K562 (cell line): ENCODE measurements around the gene KRTCAP2. TPM values are rescaled to one million over a fixed set of nuclear protein-coding genes. Genes with fewer than 3 reads are reported as not detected.
A peak's percentile ranks its signal among the peaks of the same experiment; 100 is the strongest.

Experiments
- ATAC-seq: fragments of 200-7000 bp; cut with Tn5 transposase; 3 replicates; pipeline ENCODE4 v1.9.1; 2020; ENCODE audit warnings: moderate library complexity
- BruUV-seq: library from RNA; stranded (reverse); fragments of 400-500 nt; replicated peaks from 2 replicates; lab custom pipeline; 2021; lab: Mats Ljungman, UMichigan
- CTCF ChIA-PET: fragments of 300-600 bp; formaldehyde crosslinking; extraction: SDS; loops from one replicate; lab custom pipeline; 2021; ENCODE audit warnings: low intra/inter-chr PET ratio; lab: Yijun Ruan, JAX
- POLR2A ChIA-PET: fragments of 300-600, 350-650 bp; sonication (Branson Sonifier 250); formaldehyde crosslinking; extraction: SDS; loops from one replicate; lab custom pipeline; 2021; ENCODE audit warnings: antibody characterized with exemption, inconsistent platforms; lab: Yijun Ruan, JAX
- DNase-seq, 4 experiments: peaks; one replicate each; pipeline versions ENCODE4 v3.0.0 to v3.0.0-alpha.2; 2011 to 2018; ENCODE audit warnings: low spot score in 3 of 4, mixed read lengths in 3 of 4; ENCODE audit errors: extremely low read depth in 1 of 4
- FAIRE-seq: peaks from 2 replicates; lab custom pipeline; 2011; peaks lifted over from hg19 to GRCh38; lab: Jason Lieb, UNC
- H2AFZ ChIP-seq: 2 replicates; pipeline ENCODE4 v1.6.0; 2011; ENCODE audit warnings: low read depth, low read length, control low read depth, inconsistent platforms
- H3K27ac ChIP-seq: fragments of 200-600 bp; 3 replicates; pipeline ENCODE4 v1.8.0; 2011; ENCODE audit warnings: low read depth, mild to moderate bottlenecking, control low read depth, inconsistent platforms, low read length, moderate library complexity, mixed read lengths; ENCODE audit errors: extremely low read depth
- H3K27me3 ChIP-seq, 2 experiments: fragments of 300-600 bp in 1 of 2; 2 replicates in 1 of 2; 3 replicates in 1 of 2; pipeline versions ENCODE4 v1.6.0 to v1.8.0; 2011; ENCODE audit warnings: inconsistent platforms in 2 of 2, low read length in 2 of 2, mild to moderate bottlenecking in 1 of 2, mixed read lengths in 1 of 2, moderate library complexity in 1 of 2; ENCODE audit not compliant: control insufficient read depth in 2 of 2, insufficient read depth in 2 of 2
- H3K36me3 ChIP-seq: fragments of 300-600 bp; 3 replicates; pipeline ENCODE4 v1.8.0; 2011; ENCODE audit warnings: mild to moderate bottlenecking, low read length, inconsistent platforms; ENCODE audit not compliant: control insufficient read depth, insufficient read depth
- H3K4me1 ChIP-seq, 2 experiments: fragments of 200-600 bp in 1 of 2; replicated peaks in 1 of 2; 2 replicates in 1 of 2; 3 replicates in 1 of 2; pipeline versions ENCODE4 v1.5.1 to v1.8.0; 2011; ENCODE audit warnings: inconsistent platforms in 2 of 2, low read length in 2 of 2, mild to moderate bottlenecking in 1 of 2, mixed read lengths in 1 of 2, moderate library complexity in 1 of 2; ENCODE audit not compliant: control insufficient read depth in 2 of 2, insufficient read depth in 2 of 2
- H3K4me2 ChIP-seq: 2 replicates; pipeline ENCODE4 v1.6.1; 2011; ENCODE audit warnings: low read length, control low read depth, inconsistent platforms, mixed read lengths; ENCODE audit not compliant: insufficient read depth
- H3K4me3 ChIP-seq: fragments of 200-600 bp; sonication (generic), shearing (Covaris generic); 2 replicates; pipeline ENCODE4 v1.5.1; 2016; ENCODE audit warnings: control low read depth, inconsistent platforms
- H3K79me2 ChIP-seq: fragments of 200-600 bp; 3 replicates; pipeline ENCODE4 v1.8.0; 2011; ENCODE audit warnings: low read length, inconsistent platforms; ENCODE audit not compliant: control insufficient read depth, insufficient read depth
- H3K9ac ChIP-seq, 2 experiments: 2 replicates each; pipeline versions ENCODE4 v1.6.0 to v1.6.1; 2011; ENCODE audit warnings: low read depth in 2 of 2, low read length in 2 of 2, control low read depth in 1 of 2, inconsistent platforms in 1 of 2, mild to moderate bottlenecking in 1 of 2, mixed read lengths in 1 of 2; ENCODE audit not compliant: insufficient read depth in 1 of 2
- H3K9me1 ChIP-seq: one replicate; pipeline ENCODE4 v1.6.0; 2011; ENCODE audit warnings: inconsistent platforms, mild to moderate bottlenecking, low read length, moderate library complexity; ENCODE audit not compliant: control insufficient read depth, insufficient read depth
- H3K9me3 ChIP-seq: replicated peaks from 2 replicates; pipeline ENCODE4 v1.5.1; 2011; ENCODE audit warnings: low read depth, low read length, inconsistent platforms; ENCODE audit not compliant: control insufficient read depth, insufficient read depth
- H4K20me1 ChIP-seq: replicated peaks from 2 replicates; pipeline ENCODE4 v1.6.1; 2011; ENCODE audit warnings: low read length, inconsistent platforms, mixed read lengths; ENCODE audit not compliant: control insufficient read depth, insufficient read depth
- CBFA2T3 ChIP-seq: fragments of 450-650 bp; IDR thresholded peaks from 2 replicates; pipeline ENCODE4 v1.6.1; 2017
- CTBP1 ChIP-seq: fragments of 450-650 bp; IDR thresholded peaks from 2 replicates; pipeline ENCODE4 v1.6.1; 2016; ENCODE audit warnings: borderline replicate concordance
- GATA2 ChIP-seq: sonication (generic); formaldehyde crosslinking; IDR thresholded peaks from 2 replicates; pipeline ENCODE4 v1.4.0; 2020; ENCODE audit warnings: mild to moderate bottlenecking, missing genetic modification reagents
- GATAD2A ChIP-seq: fragments of 450-650 bp; IDR thresholded peaks from 2 replicates; pipeline ENCODE4 v1.6.1; 2017
- MYBL2 ChIP-seq, 2 experiments: fragments of 450-650 bp in 1 of 2; sonication (generic) in 1 of 2; formaldehyde crosslinking in 1 of 2; IDR thresholded peaks; 2 replicates each; pipeline versions ENCODE4 v1.6.1 to v1.8.1; 2017 to 2022; ENCODE audit warnings: borderline replicate concordance in 1 of 2, inconsistent platforms in 1 of 2, low read depth in 1 of 2, mild to moderate bottlenecking in 1 of 2, missing genetic modification reagents in 1 of 2, moderate library complexity in 1 of 2
- PCBP1 ChIP-seq: fragments of 200-400 bp; formaldehyde crosslinking; IDR thresholded peaks from 2 replicates; pipeline ENCODE4 v1.6.1; 2018; ENCODE audit warnings: mild to moderate bottlenecking, low read depth, low read length; ENCODE audit not compliant: poor library complexity, severe bottlenecking
- POLR2A ChIP-seq: fragments of 450-650 bp; conservative IDR thresholded peaks from 2 replicates; pipeline ENCODE4 v1.6.1; 2016
- SMARCA4 ChIP-seq: fragments of 450-650 bp; IDR thresholded peaks from 2 replicates; pipeline ENCODE4 v1.6.1; 2016
- ZBED1 ChIP-seq: IDR thresholded peaks from 2 replicates; pipeline ENCODE4 v1.6.1; 2014
- ZNF518B ChIP-seq: fragments of 250-450 bp; sonication (Bioruptor Pico); IDR thresholded peaks from 2 replicates; pipeline ENCODE4 v1.5.0; 2021; ENCODE audit warnings: mild to moderate bottlenecking, moderate library complexity
- ZNF785 ChIP-seq: fragments of 250-450 bp; sonication (Bioruptor Pico); IDR thresholded peaks from 2 replicates; pipeline ENCODE4 v1.4.0; 2020; ENCODE audit warnings: mild to moderate bottlenecking
- WGBS: fragments of 100-300 bp; shearing (Covaris generic); methylation state at CpG from one replicate; pipeline ENCODE4 v1.1.6; 2016; ENCODE audit warnings: low coverage, mixed read lengths; ENCODE audit not compliant: insufficient coverage; ENCODE audit errors: missing lambda C conversion rate; 5-methylcytosine and 5-hydroxymethylcytosine counted together
- in situ Hi-C: fragments of 300-500 bp; cut with MboI; formaldehyde crosslinking; loops from 4 replicates; pipeline ENCODE4 v1.15.0; 2018; ENCODE audit warnings: inconsistent platforms, mixed read lengths
- intact Hi-C: fragments of 100-400 bp; cut with micrococcal nuclease; formaldehyde crosslinking; loops from 2 replicates; pipeline ENCODE4 v1.14.2; 2022
- polyA plus RNA-seq, 8 experiments: library from polyadenylated mRNA; depleted of rRNA in 4 of 8; stranded (reverse) in 5 of 8; unstranded in 3 of 8; fragments of >200 nt; fragmentation: Nextera tagmentation in 2 of 8; fragmentation: Illumina TruSeq in 1 of 8; extraction: Ambion mirVana in 2 of 8; extraction: Trizol in 1 of 8; gene quantifications; 2 replicates each; pipeline versions ENCODE4 v1.2.1 to v1.2.3, GENCODE V29; 2011 to 2014; ENCODE audit warnings: inconsistent platforms in 1 of 8, missing spikeins in 1 of 8
- total RNA-seq, 7 experiments: library from RNA; depleted of rRNA in 6 of 7; stranded (reverse); fragments of >200 nt in 6 of 7; fragmentation: Illumina TruSeq in 2 of 7; extraction: Trizol in 2 of 7; gene quantifications; 2 replicates each; pipeline versions ENCODE4 v1.2.1 to v1.2.3, GENCODE V29; 2011 to 2021; ENCODE audit warnings: low replicate concordance in 1 of 7
- TF ChIP-seq, protein P1 (sequence below): fragments of 200-800 bp; sonication (Bioruptor generic); IDR thresholded peaks from 2 replicates; pipeline ENCODE4 v1.6.1; 2017; ENCODE audit warnings: missing genetic modification characterization, missing compliant biosample characterization
- TF ChIP-seq, protein P2 (sequence below): IDR thresholded peaks from 2 replicates; pipeline ENCODE4 v1.6.1; 2016; ENCODE audit warnings: missing genetic modification characterization, missing compliant biosample characterization

Gene KRTCAP2
- total and polyA plus RNA-seq, 9 of the 15 experiments (the other 6 are each of a cell fraction or from before 2014, with no cell fraction given): 126 to 436 (median 244) TPM

DNA sequence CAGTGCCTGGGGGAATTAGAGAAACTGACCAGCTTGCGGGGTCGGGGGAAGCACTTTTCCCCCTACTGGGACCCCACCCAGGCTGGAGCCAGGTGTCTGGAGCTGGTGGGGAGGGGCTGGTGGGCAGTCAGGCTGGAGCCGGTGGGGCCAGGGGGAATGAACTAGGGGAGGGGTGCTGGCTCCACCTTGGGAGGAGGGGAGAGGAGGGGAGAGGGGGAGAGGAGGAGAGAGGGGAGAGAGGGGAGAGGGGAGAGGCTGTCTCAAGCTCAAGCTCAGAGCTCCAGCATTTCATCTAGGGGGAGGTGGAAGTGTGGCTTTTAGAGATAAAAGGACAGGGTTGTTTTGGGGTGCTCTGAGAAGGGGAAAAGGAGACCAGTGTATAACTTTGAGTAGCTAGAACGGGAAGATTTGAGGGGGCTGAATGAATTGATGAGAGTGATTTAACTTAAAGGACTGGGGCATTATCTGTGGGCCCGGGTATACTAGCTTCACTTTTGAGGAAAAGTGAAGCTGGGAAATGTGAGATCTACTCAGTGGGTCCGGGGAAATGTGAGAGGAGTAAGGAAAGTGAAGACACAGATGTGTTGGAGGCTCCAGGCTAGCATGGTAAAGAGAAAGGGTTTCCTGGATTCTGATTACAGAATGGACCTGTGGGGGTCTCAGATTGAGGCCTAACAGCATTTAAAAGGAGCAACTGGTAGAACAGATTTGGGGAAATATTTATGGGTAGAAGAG is 42.7 kb downstream of the KRTCAP2 start (continued):
- TF ChIP-seq, protein P1, sequence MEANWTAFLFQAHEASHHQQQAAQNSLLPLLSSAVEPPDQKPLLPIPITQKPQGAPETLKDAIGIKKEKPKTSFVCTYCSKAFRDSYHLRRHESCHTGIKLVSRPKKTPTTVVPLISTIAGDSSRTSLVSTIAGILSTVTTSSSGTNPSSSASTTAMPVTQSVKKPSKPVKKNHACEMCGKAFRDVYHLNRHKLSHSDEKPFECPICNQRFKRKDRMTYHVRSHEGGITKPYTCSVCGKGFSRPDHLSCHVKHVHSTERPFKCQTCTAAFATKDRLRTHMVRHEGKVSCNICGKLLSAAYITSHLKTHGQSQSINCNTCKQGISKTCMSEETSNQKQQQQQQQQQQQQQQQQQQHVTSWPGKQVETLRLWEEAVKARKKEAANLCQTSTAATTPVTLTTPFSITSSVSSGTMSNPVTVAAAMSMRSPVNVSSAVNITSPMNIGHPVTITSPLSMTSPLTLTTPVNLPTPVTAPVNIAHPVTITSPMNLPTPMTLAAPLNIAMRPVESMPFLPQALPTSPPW (CRISPR knock-in tag): peak; percentile 24; the same call in 1 of the 2 replicates
- TF ChIP-seq SMARCA4 (peak; percentile 18; the same call in 1 of the 2 replicates), CBFA2T3 (peak; percentile 45), GATA2 (no peak)

DNA sequence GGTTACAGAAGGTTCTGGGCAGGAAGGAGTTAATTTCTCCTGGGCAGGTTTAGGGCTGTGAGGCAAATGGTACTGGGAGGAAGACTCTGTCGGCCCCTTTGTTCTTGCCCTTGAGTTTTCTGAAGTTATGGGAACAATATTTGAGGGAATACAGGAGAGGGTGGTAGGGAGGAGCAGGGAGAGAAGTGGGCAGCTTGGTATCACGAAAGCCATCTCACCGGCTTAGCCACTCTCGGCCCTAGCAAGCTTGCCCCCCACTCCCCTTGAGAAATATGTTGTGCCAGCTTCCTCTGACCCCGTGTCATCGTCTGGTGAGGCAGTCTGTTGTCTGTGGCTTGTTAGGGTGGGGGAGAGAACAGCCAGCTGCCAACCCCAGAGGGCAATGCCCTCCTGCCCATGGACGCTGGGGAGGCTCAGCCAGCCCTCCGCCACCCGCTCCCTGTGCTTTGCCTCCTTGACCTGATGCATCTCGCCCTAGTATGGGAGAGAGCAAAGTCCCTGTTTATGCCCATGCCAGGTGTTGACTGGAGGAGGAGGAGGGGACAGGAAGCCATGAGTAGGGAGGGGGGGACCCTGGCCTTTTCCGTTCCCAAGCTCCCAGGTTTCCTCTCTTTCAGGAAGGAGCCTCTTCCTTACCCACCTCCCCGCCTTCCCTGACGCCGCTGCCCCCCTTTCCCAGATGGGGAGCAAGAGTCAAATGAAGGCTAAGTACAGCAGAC is 44.2 kb downstream of the KRTCAP2 start:
- peaks cover 2% of the 10 kb centered on the region; the same call in 1 of the 3 replicates for H3K79me2 ChIP-seq
- FAIRE-seq (no peak), DNase-seq (no peak), ATAC-seq (no peak)
- H3K9ac ChIP-seq: peak overlapping the region in 1 of 2 experiments; percentile 92; a peak in 2 of 4 replicates
- no peak overlapping the region for H3K4me3 ChIP-seq
- 63% methylated on average over 12 of the region's 14 CpGs for WGBS
- intact Hi-C loops: no loop called here
- no peaks in the 10 kb centered on the region for H3K9me3 ChIP-seq
- in situ Hi-C loops: no loop called here
- H3K9me1 ChIP-seq: no peaks in the 10 kb centered on the region
- TSS peak; percentile 61 for BruUV-seq
- peak overlapping the region; percentile 80; the same call in 1 of the 2 replicates for H3K4me2 ChIP-seq
- H3K27me3 ChIP-seq: no peaks in the 10 kb centered on the region
- H4K20me1 ChIP-seq: no peaks in the 10 kb centered on the region
- ChIA-PET POLR2A (interaction anchor here (1.5 kb wide), 1 partner anchor 8 kb away, joined by 5 read pairs; no protein-coding TSS in a partner anchor), CTCF (no interaction called here)
- no peak overlapping the region for H3K27ac ChIP-seq
- no peak overlapping the region for H2AFZ ChIP-seq
- peaks cover 47 to 65% of the 10 kb centered on the region in 2 experiments for H3K4me1 ChIP-seq
- peaks cover 14% of the 10 kb centered on the region; the same call in 1 of the 3 replicates for H3K36me3 ChIP-seq
- TF ChIP-seq POLR2A (no peak), ZNF518B (no peak), PCBP1 (no peak), GATAD2A (peak; percentile 64; the same call in 1 of the 2 replicates), ZNF785 (CRISPR knock-in tag) (no peak), CTBP1 (no peak), ZBED1 (no peak), MYBL2 (IDR thresholded peaks at IDR 0.05; ENCODE audit: low read depth) (no peak), MYBL2 (CRISPR knock-in tag; IDR thresholded peaks at IDR 0.05; ENCODE audit: borderline replicate concordance) (no peak)
- TF ChIP-seq, protein P2, sequence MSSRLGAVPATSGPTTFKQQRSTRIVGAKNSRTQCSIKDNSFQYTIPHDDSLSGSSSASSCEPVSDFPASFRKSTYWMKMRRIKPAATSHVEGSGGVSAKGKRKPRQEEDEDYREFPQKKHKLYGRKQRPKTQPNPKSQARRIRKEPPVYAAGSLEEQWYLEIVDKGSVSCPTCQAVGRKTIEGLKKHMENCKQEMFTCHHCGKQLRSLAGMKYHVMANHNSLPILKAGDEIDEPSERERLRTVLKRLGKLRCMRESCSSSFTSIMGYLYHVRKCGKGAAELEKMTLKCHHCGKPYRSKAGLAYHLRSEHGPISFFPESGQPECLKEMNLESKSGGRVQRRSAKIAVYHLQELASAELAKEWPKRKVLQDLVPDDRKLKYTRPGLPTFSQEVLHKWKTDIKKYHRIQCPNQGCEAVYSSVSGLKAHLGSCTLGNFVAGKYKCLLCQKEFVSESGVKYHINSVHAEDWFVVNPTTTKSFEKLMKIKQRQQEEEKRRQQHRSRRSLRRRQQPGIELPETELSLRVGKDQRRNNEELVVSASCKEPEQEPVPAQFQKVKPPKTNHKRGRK: no peak
